Caco-2 (cell line): Measurements from ENCODE around the gene SNX32. TPM values are rescaled to one million over a fixed set of nuclear protein-coding genes. Genes with fewer than 3 reads are reported as not detected.
A peak's percentile ranks its signal among the peaks of the same experiment; 100 is the strongest.

Experiments
- BruUV-seq: library from RNA; stranded (reverse); fragments of 400-500 nt; replicated peaks from 2 replicates; lab custom pipeline; 2021; lab: Mats Ljungman, UMichigan
- CTCF ChIA-PET: fragments of 300-600 bp; sonication (Branson Sonifier 250); formaldehyde crosslinking; loops from one replicate; lab custom pipeline; 2022; ENCODE audit warnings: antibody characterized with exemption; lab: Charles Lee
- POLR2A ChIA-PET: fragments of 300-600 bp; sonication (Branson Sonifier 250); formaldehyde crosslinking; loops from one replicate; lab custom pipeline; 2022; ENCODE audit warnings: antibody characterized with exemption; lab: Charles Lee
- DNase-seq, 2 experiments: peaks; one replicate each; pipeline versions ENCODE4 v3.0.0 to v3.0.0-alpha.2; 2020 to 2022
- H3K27me3 ChIP-seq: replicated peaks from 2 replicates; pipeline ENCODE4 v1.6.0; 2011; ENCODE audit warnings: low read length; ENCODE audit not compliant: control insufficient read depth, insufficient read depth
- H3K36me3 ChIP-seq: 2 replicates; pipeline ENCODE4 v1.5.1; 2011; ENCODE audit warnings: low read length; ENCODE audit not compliant: control insufficient read depth, insufficient read depth
- H3K4me1 ChIP-seq: fragments of 250-450 bp; sonication (Bioruptor Pico); 2 replicates; pipeline ENCODE4 v1.5.1; 2020; ENCODE audit warnings: mild to moderate bottlenecking
- H3K4me3 ChIP-seq: 2 replicates; pipeline ENCODE4 v1.5.1; 2011; ENCODE audit warnings: low read depth, mild to moderate bottlenecking, control low read depth, low read length
- H3K9me3 ChIP-seq: fragments of 250-450 bp; sonication (Bioruptor Pico); 2 replicates; pipeline ENCODE4 v1.5.1; 2020; ENCODE audit warnings: mild to moderate bottlenecking, moderate library complexity
- H3K27ac Mint-ChIP-seq: one replicate; pipeline ENCODE4 v1.8.0; 2022; ENCODE audit warnings: mixed read lengths; ENCODE audit not compliant: unreplicated experiment
- H3K27me3 Mint-ChIP-seq: one replicate; pipeline ENCODE4 v1.8.0; 2022; ENCODE audit warnings: mixed read lengths; ENCODE audit not compliant: insufficient read depth, unreplicated experiment
- H3K36me3 Mint-ChIP-seq: one replicate; pipeline ENCODE4 v1.8.0; 2022; ENCODE audit warnings: mild to moderate bottlenecking, mixed read lengths; ENCODE audit not compliant: insufficient read depth, unreplicated experiment
- H3K4me1 Mint-ChIP-seq: one replicate; pipeline ENCODE4 v1.8.0; 2022; ENCODE audit warnings: low read depth, mixed read lengths; ENCODE audit not compliant: unreplicated experiment
- H3K4me3 Mint-ChIP-seq: one replicate; pipeline ENCODE4 v1.8.0; 2022; ENCODE audit warnings: mild to moderate bottlenecking, moderate library complexity, mixed read lengths; ENCODE audit not compliant: unreplicated experiment
- H3K9me3 Mint-ChIP-seq: one replicate; pipeline ENCODE4 v1.8.0; 2022; ENCODE audit warnings: mixed read lengths; ENCODE audit not compliant: unreplicated experiment
- CTCF ChIP-seq, 2 experiments: fragments of 200-600 bp in 1 of 2; IDR thresholded peaks; 1 replicate in 1 of 2; 2 replicates in 1 of 2; pipeline versions ENCODE4 v1.5.1 to v1.8.0; 2011 to 2022; ENCODE audit warnings: antibody characterized with exemption in 1 of 2, control low read depth in 1 of 2, inconsistent platforms in 1 of 2, low read depth in 1 of 2, low read length in 1 of 2, mild to moderate bottlenecking in 1 of 2, moderate library complexity in 1 of 2; ENCODE audit not compliant: insufficient read depth in 1 of 2, severe bottlenecking in 1 of 2, unreplicated experiment in 1 of 2
- intact Hi-C: fragments of 100-400 bp; cut with micrococcal nuclease; formaldehyde crosslinking; loops from one replicate; pipeline ENCODE4 v1.10.0; 2022; ENCODE audit not compliant: unreplicated experiment
- total RNA-seq: library from RNA; stranded (reverse); gene quantifications from 2 replicates; pipeline ENCODE4 v1.2.3, GENCODE V29; 2022

The SNX32 gene
- total RNA-seq, 1 experiment from 2014 or later, result not detected

GRCh38 chr11:65856689-65857499 lies 23.1 kb downstream of the SNX32 start:
- ChIA-PET CTCF (interaction anchor here (7.7 kb wide), 1 partner anchor 31 kb away, joined by 241 read pairs; the partner anchor contains the start of genes CCDC85B and FIBP), POLR2A (interaction anchor here (0.6 kb wide), 2 partner anchors 13 to 31 kb away, joined by 3 to 5 read pairs; partner anchors contain the start of gene FIBP)
- peak; percentile 72 to 80 for DNase-seq
- no peaks in the 10 kb centered on the region for H3K9me3 Mint-ChIP-seq
- H3K4me3 Mint-ChIP-seq, result peak overlapping the region; percentile 97
- intact Hi-C loops, result loop anchor here (5.0 kb wide), 1 partner anchor 205 kb away; no protein-coding TSS in a partner anchor
- BruUV-seq, result no TSS peak
- H3K27me3 Mint-ChIP-seq, result no peaks in the 10 kb centered on the region
- no peaks in the 10 kb centered on the region for H3K9me3 ChIP-seq
- H3K36me3 ChIP-seq, result peaks cover 9% of the 10 kb centered on the region; the same call in 1 of the 2 replicates
- peaks cover 15% of the 10 kb centered on the region for H3K4me1 ChIP-seq
- H3K27ac Mint-ChIP-seq, result peak overlapping the region; percentile 71
- no peak for TF ChIP-seq CTCF (IDR thresholded peaks at IDR 0.05; ENCODE audit: insufficient read depth in 1 of 2, low read depth in 1 of 2, low read length in 1 of 2, severe bottlenecking in 1 of 2, unreplicated experiment in 1 of 2)
- peak overlapping the region; percentile 95 for H3K4me3 ChIP-seq
- no peaks in the 10 kb centered on the region for H3K27me3 ChIP-seq
- H3K4me1 Mint-ChIP-seq, result peaks cover 40% of the 10 kb centered on the region
- peaks cover 87% of the 10 kb centered on the region for H3K36me3 Mint-ChIP-seq

GRCh38 chr11:65857500-65857852 lies 23.7 kb downstream of the SNX32 start:
- Histone ChIP-seq H3K9me3 (no peaks in the 10 kb centered on the region), H3K36me3 (peaks cover 9% of the 10 kb centered on the region; the same call in 1 of the 2 replicates), H3K4me1 (peaks cover 15% of the 10 kb centered on the region), H3K27me3 (no peaks in the 10 kb centered on the region), H3K4me3 (peak overlapping the region; percentile 95)
- H3K9me3 Mint-ChIP-seq, result no peaks in the 10 kb centered on the region
- H3K4me3 Mint-ChIP-seq, result peak overlapping the region; percentile 97
- intact Hi-C loops, result loop anchor here (5.0 kb wide), 1 partner anchor 205 kb away; no protein-coding TSS in a partner anchor
- H3K4me1 Mint-ChIP-seq, result peaks cover 40% of the 10 kb centered on the region
- ChIA-PET POLR2A (interaction anchor here (0.6 to 1.0 kb wide), 2 partner anchors 8 to 31 kb away, joined by 5 to 6 read pairs; partner anchors contain the start of gene FIBP), CTCF (interaction anchor here (1.0 to 7.7 kb wide), 2 partner anchors 30 kb away, joined by 5 to 241 read pairs; partner anchors contain the start of genes CCDC85B and FIBP)
- H3K36me3 Mint-ChIP-seq, result peaks cover 83% of the 10 kb centered on the region
- peak overlapping the region; percentile 95 for H3K27ac Mint-ChIP-seq
- no peaks in the 10 kb centered on the region for H3K27me3 Mint-ChIP-seq
- no peak for TF ChIP-seq CTCF (IDR thresholded peaks at IDR 0.05; ENCODE audit: insufficient read depth in 1 of 2, low read depth in 1 of 2, low read length in 1 of 2, severe bottlenecking in 1 of 2, unreplicated experiment in 1 of 2)
- no TSS peak for BruUV-seq
- DNase-seq, result peak; percentile 56 to 72
